Measurements from ENCODE around the gene TNNT3. TPM values are rescaled to one million over a fixed set of nuclear protein-coding genes. Genes with fewer than 3 reads are reported as not detected.

Gene TNNT3
- total RNA-seq, 1 experiment from 2014 or later: not detected

- no peaks in the 10 kb centered on the region for H3K79me2 ChIP-seq (ENCODE audit: low read depth)
- no TSS peak for BruUV-seq (replicated peaks)
- TF ChIP-seq EZH2 (IDR thresholded peaks at IDR 0.05; ENCODE audit: low read depth) (no peak), CTCF (conservative IDR thresholded peaks at IDR 0.05) (no peak)
- DNase-seq: no peak
- no peaks in the 10 kb centered on the region for H3K4me1 ChIP-seq (replicated peaks; ENCODE audit: insufficient read depth)
- intact Hi-C loops (cut with micrococcal nuclease; ENCODE audit: unreplicated experiment): no loop called here
- no peak overlapping the region for H3K4me3 ChIP-seq
- no peak overlapping the region for H3K27ac ChIP-seq
- H3K9me3 ChIP-seq (ENCODE audit: insufficient read depth, low read depth): no peaks in the 10 kb centered on the region
- H3K36me3 ChIP-seq (ENCODE audit: low read depth): no peaks in the 10 kb centered on the region
- no peaks in the 10 kb centered on the region for H3F3A ChIP-seq (ENCODE audit: insufficient read depth, low read depth)
- no peak overlapping the region for H3K4me2 ChIP-seq
- ChIA-PET CTCF (no interaction called here), POLR2A (ENCODE audit: unreplicated experiment) (interaction anchor here (0.6 kb wide), 1 partner anchor 89 kb away, joined by 5 read pairs; no protein-coding TSS in a partner anchor)
- H3K27me3 ChIP-seq (ENCODE audit: insufficient read depth, low read depth): peaks cover 13% of the 10 kb centered on the region; the same call in 1 of the 2 replicates
- H3K9me2 ChIP-seq (ENCODE audit: insufficient read depth): no peaks in the 10 kb centered on the region
- no peak overlapping the region for H2AFZ ChIP-seq
- H4K20me1 ChIP-seq (ENCODE audit: insufficient read depth): no peaks in the 10 kb centered on the region
Observed at GRCh38 chr11:1923201-1923956, 3.9 kb downstream of the TNNT3 start.

GRCh38 chr11:1924181-1924580 is 4.7 kb downstream of the TNNT3 start:
- peaks cover 8% of the 10 kb centered on the region; the same call in 1 of the 2 replicates for H3K27me3 ChIP-seq (ENCODE audit: insufficient read depth, low read depth)
- intact Hi-C loops (cut with micrococcal nuclease; ENCODE audit: unreplicated experiment): no loop called here
- no peaks in the 10 kb centered on the region for H3K79me2 ChIP-seq (ENCODE audit: low read depth)
- DNase-seq: peak in 1 of 2 experiments; percentile 52
- no peaks in the 10 kb centered on the region for H3K4me1 ChIP-seq (replicated peaks; ENCODE audit: insufficient read depth)
- no peaks in the 10 kb centered on the region for H3K9me2 ChIP-seq (ENCODE audit: insufficient read depth)
- CTCF ChIA-PET: no interaction called here
- no peaks in the 10 kb centered on the region for H3K36me3 ChIP-seq (ENCODE audit: low read depth)
- H3K9me3 ChIP-seq (ENCODE audit: insufficient read depth, low read depth): no peaks in the 10 kb centered on the region
- H3K4me3 ChIP-seq: no peak overlapping the region
- no TSS peak for BruUV-seq (replicated peaks)
- H3F3A ChIP-seq (ENCODE audit: insufficient read depth, low read depth): no peaks in the 10 kb centered on the region
- H3K4me2 ChIP-seq: no peak overlapping the region
- no peak overlapping the region for H3K27ac ChIP-seq
- no peaks in the 10 kb centered on the region for H4K20me1 ChIP-seq (ENCODE audit: insufficient read depth)
- H2AFZ ChIP-seq: no peak overlapping the region
- TF ChIP-seq EZH2 (IDR thresholded peaks at IDR 0.05; ENCODE audit: low read depth) (no peak), CTCF (conservative IDR thresholded peaks at IDR 0.05) (no peak)
- POLR2A ChIA-PET (ENCODE audit: unreplicated experiment): no interaction called here

GRCh38 chr11:1924646-1925372 is 5.3 kb downstream of the TNNT3 start:
- no peaks in the 10 kb centered on the region for H4K20me1 ChIP-seq (ENCODE audit: insufficient read depth)
- no TSS peak for BruUV-seq (replicated peaks)
- no peaks in the 10 kb centered on the region for H3K79me2 ChIP-seq (ENCODE audit: low read depth)
- peaks cover 6% of the 10 kb centered on the region; the same call in 1 of the 2 replicates for H3K27me3 ChIP-seq (ENCODE audit: insufficient read depth, low read depth)
- H3K4me1 ChIP-seq (replicated peaks; ENCODE audit: insufficient read depth): no peaks in the 10 kb centered on the region
- no peak overlapping the region for H3K4me3 ChIP-seq
- intact Hi-C loops (cut with micrococcal nuclease; ENCODE audit: unreplicated experiment): no loop called here
- no peak overlapping the region for H3K4me2 ChIP-seq
- no peaks in the 10 kb centered on the region for H3F3A ChIP-seq (ENCODE audit: insufficient read depth, low read depth)
- ChIA-PET POLR2A (ENCODE audit: unreplicated experiment) (no interaction called here), CTCF (no interaction called here)
- no peaks in the 10 kb centered on the region for H3K9me3 ChIP-seq (ENCODE audit: insufficient read depth, low read depth)
- TF ChIP-seq EZH2 (IDR thresholded peaks at IDR 0.05; ENCODE audit: low read depth): no peak
- TF ChIP-seq CTCF (conservative IDR thresholded peaks at IDR 0.05): no peak
- H3K36me3 ChIP-seq (ENCODE audit: low read depth): no peaks in the 10 kb centered on the region
- no peaks in the 10 kb centered on the region for H3K9me2 ChIP-seq (ENCODE audit: insufficient read depth)
- H2AFZ ChIP-seq: no peak overlapping the region
- no peak for DNase-seq
- H3K27ac ChIP-seq: no peak overlapping the region
